Right cardiac atrium (tissue), 5 donors: ENCODE results near the gene MBTPS2. TPM values are rescaled to one million over a fixed set of nuclear protein-coding genes. Genes with fewer than 3 reads are reported as not detected.
"Not testable (repeated sequence)": the region's sequence is repeated elsewhere in the genome, so short reads cannot be mapped to it uniquely, and the experiment has no call there.

Source experiments
- ATAC-seq, 2 donors: fragments of 200-7000 bp; cut with Tn5 transposase; one replicate each; pipeline versions ENCODE4 v1.8.0 to v1.9.1; 2020; ENCODE audit warnings: moderate library complexity in 2 of 2, mild to moderate bottlenecking in 1 of 2
- DNase-seq, 3 donors: peaks; one replicate each; pipeline ENCODE4 v3.0.0-alpha.2; 2020
- H3K27ac ChIP-seq: one replicate; pipeline ENCODE4 v1.5.1; 2013; ENCODE audit warnings: mild to moderate bottlenecking, low read length, control low read depth, moderate library complexity
- H3K27me3 ChIP-seq: one replicate; pipeline ENCODE4 v1.6.1; 2013; ENCODE audit not compliant: control insufficient read depth, insufficient read depth
- H3K4me1 ChIP-seq: one replicate; pipeline ENCODE4 v1.6.1; 2013; ENCODE audit warnings: low read length; ENCODE audit not compliant: control insufficient read depth, insufficient read depth
- H3K4me3 ChIP-seq: one replicate; pipeline ENCODE4 v1.5.1; 2013; ENCODE audit warnings: low read length, control low read depth
- H3K9me3 ChIP-seq: one replicate; pipeline ENCODE4 v1.6.1; 2013; ENCODE audit warnings: low read length; ENCODE audit not compliant: control insufficient read depth
- WGBS: extraction: QIAGEN DNeasy Blood & Tissue Kit; methylation state at CpG from one replicate; pipeline ENCODE4 v1.1.7; 2013; 5-methylcytosine and 5-hydroxymethylcytosine counted together
- intact Hi-C, 4 donors: fragments of 100-400 bp; cut with DNase I; formaldehyde crosslinking; loops; one replicate each; pipeline versions ENCODE4 v1.11.0 to v1.14.0; 2022 to 2023
- polyA plus RNA-seq: library from polyadenylated mRNA; stranded (reverse); fragments of 200-250 nt; gene quantifications from one replicate; pipeline ENCODE4 v1.2.3, GENCODE V29; 2013
- total RNA-seq, 4 donors: library from RNA; stranded (reverse); fragmentation: NEBNext Ultra II Directional; extraction: Animal tissue kit (Norgen Biotek cat#: 25700); gene quantifications; one replicate each; pipeline ENCODE4 v1.2.1, GENCODE V29; 2021
- donor health status: healthy with polysubstance abuse.
- donor health status: DM: no; HTN: yes; CAD: no.
- donor health status: DM: no; HTN: no; CAD: no.
- donor health status: DM: no; HTN: yes; CAD: no; lungs with severe emphysema.
- donor health status: DM: yes; HTN: yes; CAD: no.

Gene MBTPS2
- total and polyA plus RNA-seq, 5 donors = 5.0 to 12.7 (median 12.3) TPM

DNA sequence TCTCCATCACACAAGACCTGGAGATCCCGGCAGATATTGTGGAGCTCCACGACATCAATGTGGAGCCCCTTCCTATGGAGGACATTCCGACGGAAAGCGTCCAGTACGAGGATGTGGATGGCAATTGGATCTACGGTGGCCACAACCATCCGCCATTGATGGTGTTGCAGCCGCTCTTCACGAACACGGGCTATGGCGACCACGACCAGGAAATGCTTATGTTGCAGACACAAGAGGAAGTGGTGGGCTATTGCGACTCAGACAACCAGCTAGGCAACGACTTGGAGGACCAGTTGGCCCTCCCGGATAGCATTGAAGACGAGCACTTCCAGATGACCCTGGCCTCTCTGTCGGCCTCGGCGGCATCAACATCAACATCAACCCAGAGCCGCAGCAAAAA is 17.1 kb downstream of the MBTPS2 start:
- Histone ChIP-seq H3K27me3 (no peaks in the 10 kb centered on the region), H3K4me1 (no peaks in the 10 kb centered on the region), H3K9me3 (no peaks in the 10 kb centered on the region), H3K4me3 (no peak overlapping the region), H3K27ac (no peak overlapping the region)
- intact Hi-C loops = no loop called here
- 97% methylated on average over 21 of the region's 21 CpGs for WGBS
- no peak for ATAC-seq
- no peak for DNase-seq

- Histone ChIP-seq H3K27ac (no peak overlapping the region), H3K9me3 (no peaks in the 10 kb centered on the region), H3K27me3 (no peaks in the 10 kb centered on the region), H3K4me1 (no peaks in the 10 kb centered on the region), H3K4me3 (no peak overlapping the region)
- WGBS = 100% methylated on average over 1 of the region's 1 CpG
- intact Hi-C loops = no loop called here
- no peak for DNase-seq
- no peak for ATAC-seq
Measured at GRCh38 chrX:21863241-21863640, 23.8 kb downstream of the MBTPS2 start.

GRCh38 chrX:21865436-21865835 is 26.0 kb downstream of the MBTPS2 start:
- H3K4me3 ChIP-seq = no peak overlapping the region
- no peaks in the 10 kb centered on the region for H3K9me3 ChIP-seq
- no peak overlapping the region for H3K27ac ChIP-seq
- H3K4me1 ChIP-seq = no peaks in the 10 kb centered on the region
- H3K27me3 ChIP-seq = no peaks in the 10 kb centered on the region
- intact Hi-C loops = no loop called here
- DNase-seq = no peak
- no peak for ATAC-seq

- Histone ChIP-seq H3K4me1 (no peaks in the 10 kb centered on the region), H3K27me3 (no peaks in the 10 kb centered on the region), H3K9me3 (no peaks in the 10 kb centered on the region), H3K4me3 (no peak overlapping the region), H3K27ac (no peak overlapping the region)
- ATAC-seq (no peak), DNase-seq (no peak)
- WGBS = 32% methylated on average over 1 of the region's 1 CpG
- intact Hi-C loops = no loop called here
Measured at GRCh38 chrX:21870494-21870893, 31.1 kb downstream of the MBTPS2 start.

DNA sequence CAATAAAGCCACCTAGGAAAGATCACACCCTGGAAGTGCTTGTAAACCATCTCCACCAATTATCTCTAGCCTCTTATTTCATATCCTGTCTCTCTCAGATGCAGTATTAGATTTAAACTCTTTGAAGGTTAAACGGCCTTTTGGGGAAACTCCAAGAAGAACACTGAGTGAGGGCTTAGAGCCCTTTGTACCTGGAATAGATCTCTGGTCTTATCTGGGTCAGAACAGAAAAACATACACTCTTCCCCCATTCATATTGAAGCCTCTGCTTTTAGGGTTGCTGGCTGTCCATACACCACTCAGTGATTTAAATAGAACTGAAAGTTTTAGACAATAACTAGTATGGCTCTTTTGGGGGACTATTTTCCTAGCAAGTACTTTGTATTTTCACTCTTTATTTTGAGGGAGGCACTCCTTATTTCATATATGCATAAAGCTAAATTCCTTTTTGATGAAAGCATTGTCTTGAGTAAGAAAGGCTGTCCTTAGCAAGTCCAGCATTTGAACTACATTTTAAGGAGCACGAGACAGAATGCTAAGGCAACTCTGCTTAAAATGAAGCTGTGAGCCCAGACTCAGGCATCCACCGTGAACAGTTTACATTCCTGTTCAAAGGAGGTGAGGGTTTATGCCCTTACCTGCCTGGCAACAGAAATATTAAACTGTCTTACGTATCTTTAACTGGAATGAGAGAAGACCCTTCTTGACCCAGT is 33.8 kb downstream of the MBTPS2 start:
- Histone ChIP-seq H3K4me1 (no peaks in the 10 kb centered on the region), H3K4me3 (no peak overlapping the region), H3K27ac (no peak overlapping the region), H3K9me3 (no peaks in the 10 kb centered on the region), H3K27me3 (no peaks in the 10 kb centered on the region)
- 58% methylated on average over 4 of the region's 4 CpGs for WGBS
- intact Hi-C loops = no loop called here
- no peak for ATAC-seq
- DNase-seq = no peak

GRCh38 chrX:21874182-21874581 is 34.8 kb downstream of the MBTPS2 start:
- H3K27ac ChIP-seq, intact Hi-C loops, ATAC-seq, DNase-seq, H3K4me3 ChIP-seq, H3K27me3 ChIP-seq, H3K4me1 ChIP-seq, H3K9me3 ChIP-seq: not testable (repeated sequence)
- WGBS = 67% methylated on average over 3 of the region's 3 CpGs

- WGBS = 60% methylated on average over 1 of the region's 1 CpG
- Histone ChIP-seq H3K27me3 (no peaks in the 10 kb centered on the region), H3K4me3 (no peak overlapping the region), H3K9me3 (no peaks in the 10 kb centered on the region), H3K27ac (no peak overlapping the region), H3K4me1 (no peaks in the 10 kb centered on the region)
- no peak for ATAC-seq
- DNase-seq = no peak
- intact Hi-C loops = no loop called here
Measured at GRCh38 chrX:21875013-21875412, 35.6 kb downstream of the MBTPS2 start.

GRCh38 chrX:21881881-21882574 is 42.6 kb downstream of the MBTPS2 start:
- H3K27ac ChIP-seq = no peak overlapping the region
- ATAC-seq = no peak

DNA sequence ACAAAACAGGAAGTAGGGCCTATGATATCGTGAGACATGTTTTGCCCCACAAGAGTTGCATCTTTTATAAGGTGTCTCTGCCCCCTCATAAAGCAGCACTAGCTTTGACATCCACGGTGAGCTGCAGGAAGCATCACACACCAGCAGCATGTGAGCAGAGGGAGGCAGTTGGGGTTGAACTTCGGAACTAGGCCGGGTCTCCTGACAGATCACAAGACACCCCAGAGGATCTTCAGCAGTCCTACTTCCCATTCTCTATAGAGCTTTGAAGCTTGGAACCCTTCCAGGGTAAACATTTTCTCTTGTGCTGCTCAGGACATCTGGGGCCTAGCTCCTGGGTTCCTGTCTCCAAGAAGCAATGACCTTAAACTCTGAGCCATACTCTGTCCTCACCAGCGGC is 43.8 kb downstream of the MBTPS2 start:
- WGBS = 63% methylated on average over 5 of the region's 5 CpGs
- intact Hi-C loops = no loop called here
- Histone ChIP-seq H3K27ac (no peak overlapping the region), H3K4me3 (no peak overlapping the region), H3K4me1 (no peaks in the 10 kb centered on the region), H3K9me3 (no peaks in the 10 kb centered on the region), H3K27me3 (no peaks in the 10 kb centered on the region)
- peak in 1 of 2 donors; percentile 39 for ATAC-seq
- no peak for DNase-seq

More at GRCh38 chrX:21881881-21882574, 42.6 kb downstream of the MBTPS2 start:
- Histone ChIP-seq H3K9me3 (no peaks in the 10 kb centered on the region), H3K4me1 (no peaks in the 10 kb centered on the region), H3K27me3 (no peaks in the 10 kb centered on the region), H3K4me3 (no peak overlapping the region)
- 96% methylated on average over 3 of the region's 3 CpGs for WGBS
- DNase-seq = no peak
- intact Hi-C loops = no loop called here

DNA sequence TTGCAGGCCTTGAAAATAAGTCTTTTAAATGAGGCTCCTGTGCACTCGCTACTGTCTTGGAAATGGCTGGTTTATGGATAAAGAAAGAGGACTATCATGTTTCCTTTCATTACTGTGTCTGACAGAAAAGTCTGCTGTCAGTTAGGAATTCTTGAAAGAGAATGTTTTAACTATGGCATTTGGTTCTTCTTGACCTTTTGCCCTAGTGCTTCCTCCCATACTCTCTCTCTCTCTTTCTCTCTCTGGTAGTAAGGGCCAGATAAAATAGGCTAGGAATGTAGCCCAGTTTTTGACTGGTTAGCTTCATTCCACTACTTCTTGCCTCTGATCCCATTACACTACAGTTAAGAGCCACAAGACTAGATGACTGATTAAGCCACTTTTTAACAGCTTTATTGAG is 46.2 kb downstream of the MBTPS2 start:
- WGBS = 82% methylated on average over 1 of the region's 1 CpG
- DNase-seq (no peak), ATAC-seq (no peak)
- no peaks in the 10 kb centered on the region for H3K9me3 ChIP-seq
- no peak overlapping the region for H3K27ac ChIP-seq
- intact Hi-C loops = no loop called here
- H3K4me3 ChIP-seq = no peak overlapping the region
- H3K27me3 ChIP-seq = no peaks in the 10 kb centered on the region
- H3K4me1 ChIP-seq = no peaks in the 10 kb centered on the region

- intact Hi-C loops = no loop called here
- H3K9me3 ChIP-seq = no peaks in the 10 kb centered on the region
- 79% methylated on average over 2 of the region's 2 CpGs for WGBS
- DNase-seq (no peak), ATAC-seq (no peak)
- no peak overlapping the region for H3K4me3 ChIP-seq
- H3K27ac ChIP-seq = no peak overlapping the region
- H3K4me1 ChIP-seq = no peaks in the 10 kb centered on the region
- no peaks in the 10 kb centered on the region for H3K27me3 ChIP-seq
Measured at GRCh38 chrX:21905313-21905712, 65.9 kb downstream of the MBTPS2 start.
